H9 (cell line): ENCODE measurements around the gene CTSH. TPM values are rescaled to one million over a fixed set of nuclear protein-coding genes. Genes with fewer than 3 reads are reported as not detected.

Experiments used
- DNase-seq: peaks from one replicate; pipeline ENCODE4 v3.0.0-alpha.2; 2017
- H2AFZ ChIP-seq: one replicate; pipeline ENCODE4 v1.6.1; 2013; ENCODE audit warnings: mild to moderate bottlenecking, low read length, control low read depth, moderate library complexity
- H2AK5ac ChIP-seq: 2 replicates; pipeline ENCODE4 v1.6.1; 2013; ENCODE audit warnings: low read length, control low read depth, mixed read lengths; ENCODE audit not compliant: insufficient read length
- H2BK120ac ChIP-seq: one replicate; pipeline ENCODE4 v1.6.1; 2013; ENCODE audit warnings: low read depth, mild to moderate bottlenecking, low read length, control low read depth, inconsistent platforms; ENCODE audit not compliant: poor library complexity, severe bottlenecking
- H2BK12ac ChIP-seq: 2 replicates; pipeline ENCODE4 v1.6.1; 2013; ENCODE audit warnings: low read length, control low read depth, mixed read lengths, low read depth; ENCODE audit not compliant: insufficient read length
- H2BK15ac ChIP-seq: 2 replicates; pipeline ENCODE4 v1.6.1; 2013; ENCODE audit warnings: low read depth, low read length, control low read depth
- H2BK20ac ChIP-seq: one replicate; pipeline ENCODE4 v1.6.1; 2013; ENCODE audit warnings: low read depth, mild to moderate bottlenecking, low read length, control low read depth, inconsistent platforms; ENCODE audit not compliant: poor library complexity, severe bottlenecking
- H2BK5ac ChIP-seq: 2 replicates; pipeline ENCODE4 v1.6.1; 2013; ENCODE audit warnings: low read length, control low read depth, mixed read lengths; ENCODE audit not compliant: insufficient read length
- H3K14ac ChIP-seq: 2 replicates; pipeline ENCODE4 v1.6.1; 2013; ENCODE audit warnings: low read length, control low read depth; ENCODE audit not compliant: insufficient read depth
- H3K18ac ChIP-seq: 2 replicates; pipeline ENCODE4 v1.6.1; 2013; ENCODE audit warnings: low read depth, mild to moderate bottlenecking, mixed read lengths, low read length, control low read depth; ENCODE audit not compliant: insufficient read length
- H3K23ac ChIP-seq: 2 replicates; pipeline ENCODE4 v1.6.1; 2013; ENCODE audit warnings: low read length, control low read depth, mixed read lengths, low read depth; ENCODE audit not compliant: insufficient read length
- H3K23me2 ChIP-seq: 2 replicates; pipeline ENCODE4 v1.6.1; 2013; ENCODE audit warnings: low read depth, mild to moderate bottlenecking, mixed read lengths, low read length, control low read depth; ENCODE audit not compliant: insufficient read length, poor library complexity, severe bottlenecking
- H3K27ac ChIP-seq: 2 replicates; pipeline ENCODE4 v1.5.1; 2013; ENCODE audit warnings: low read length, control low read depth, mixed read lengths, low read depth; ENCODE audit not compliant: insufficient read length
- H3K27me3 ChIP-seq: 2 replicates; pipeline ENCODE4 v1.6.1; 2013; ENCODE audit warnings: low read length, control low read depth, inconsistent platforms; ENCODE audit not compliant: insufficient read depth
- H3K4ac ChIP-seq: 2 replicates; pipeline ENCODE4 v1.6.1; 2013; ENCODE audit warnings: low read depth, mild to moderate bottlenecking, control low read depth, inconsistent platforms, low read length, moderate library complexity
- H3K4me1 ChIP-seq: 2 replicates; pipeline ENCODE4 v1.6.1; 2013; ENCODE audit warnings: low read length, control low read depth, inconsistent platforms; ENCODE audit not compliant: insufficient read depth
- H3K4me2 ChIP-seq: 2 replicates; pipeline ENCODE4 v1.6.1; 2013; ENCODE audit warnings: low read length, control low read depth, mixed read lengths; ENCODE audit not compliant: insufficient read length, insufficient read depth
- H3K56ac ChIP-seq: 2 replicates; pipeline ENCODE4 v1.6.1; 2013; ENCODE audit warnings: low read depth, mild to moderate bottlenecking, mixed read lengths, low read length, control low read depth; ENCODE audit not compliant: insufficient read length
- H3K79me1 ChIP-seq: 2 replicates; pipeline ENCODE4 v1.6.1; 2013; ENCODE audit warnings: low read depth, mild to moderate bottlenecking, moderate library complexity, low read length, control low read depth, inconsistent platforms; ENCODE audit not compliant: insufficient read depth, poor library complexity, severe bottlenecking
- H3K79me2 ChIP-seq: 2 replicates; pipeline ENCODE4 v1.6.1; 2013; ENCODE audit warnings: low read length, control low read depth, inconsistent platforms; ENCODE audit not compliant: insufficient read depth
- H3K9ac ChIP-seq: 2 replicates; pipeline ENCODE4 v1.6.1; 2013; ENCODE audit warnings: low read length, control low read depth, mixed read lengths; ENCODE audit not compliant: insufficient read length; ENCODE audit errors: extremely low read depth
- H3K9me3 ChIP-seq: one replicate; pipeline ENCODE4 v1.6.1; 2013; ENCODE audit warnings: low read depth, low read length, inconsistent platforms; ENCODE audit not compliant: control insufficient read depth
- H3T11ph ChIP-seq: one replicate; pipeline ENCODE4 v1.6.1; 2013; ENCODE audit warnings: mild to moderate bottlenecking, low read length, control low read depth, inconsistent platforms
- H4K20me1 ChIP-seq: one replicate; pipeline ENCODE4 v1.6.1; 2013; ENCODE audit not compliant: control insufficient read depth, insufficient read length, insufficient read depth
- H4K5ac ChIP-seq: 2 replicates; pipeline ENCODE4 v1.6.1; 2013; ENCODE audit warnings: low read depth, mild to moderate bottlenecking, mixed read lengths, low read length, control low read depth; ENCODE audit not compliant: insufficient read length
- H4K8ac ChIP-seq: replicated peaks from 2 replicates; pipeline ENCODE4 v1.6.1; 2013; ENCODE audit warnings: low read length, control low read depth, mixed read lengths, low read depth; ENCODE audit not compliant: insufficient read length
- H4K91ac ChIP-seq: 2 replicates; pipeline ENCODE4 v1.6.1; 2013; ENCODE audit warnings: low read depth, mild to moderate bottlenecking, moderate library complexity, mixed read lengths, low read length, control low read depth; ENCODE audit not compliant: insufficient read length
- H3K27ac Mint-ChIP-seq, 3 experiments: 2 replicates in 2 of 3; 3 replicates in 1 of 3; pipeline ENCODE4 v1.8.0; 2020 to 2021; ENCODE audit warnings: mixed read lengths in 3 of 3, mild to moderate bottlenecking in 1 of 3, moderate library complexity in 1 of 3
- H3K27me3 Mint-ChIP-seq: 2 replicates; pipeline ENCODE4 v1.8.0; 2021; ENCODE audit warnings: low read depth, mild to moderate bottlenecking, moderate library complexity, mixed read lengths
- H3K36me3 Mint-ChIP-seq, 3 experiments: 2 replicates in 2 of 3; 3 replicates in 1 of 3; pipeline ENCODE4 v1.8.0; 2020 to 2021; ENCODE audit warnings: low read depth in 3 of 3, mixed read lengths in 3 of 3; ENCODE audit not compliant: insufficient read depth in 1 of 3
- H3K4me1 Mint-ChIP-seq, 2 experiments: 2 replicates each; pipeline ENCODE4 v1.8.0; 2020; ENCODE audit warnings: mixed read lengths in 2 of 2
- H3K4me3 Mint-ChIP-seq, 2 experiments: 2 replicates in 1 of 2; 3 replicates in 1 of 2; pipeline ENCODE4 v1.8.0; 2020 to 2021; ENCODE audit warnings: mild to moderate bottlenecking in 2 of 2, mixed read lengths in 2 of 2, moderate library complexity in 1 of 2
- H3K9me3 Mint-ChIP-seq, 2 experiments: 2 replicates in 1 of 2; 3 replicates in 1 of 2; pipeline ENCODE4 v1.8.0; 2020; ENCODE audit warnings: mild to moderate bottlenecking in 2 of 2, mixed read lengths in 2 of 2, moderate library complexity in 1 of 2
- CTCF ChIP-seq: fragments of 200-600 bp; sonication (generic); conservative IDR thresholded peaks from 3 replicates; pipeline ENCODE4 v1.8.0; 2021; ENCODE audit warnings: antibody characterized with exemption, mild to moderate bottlenecking
- WGBS: extraction: QIAGEN DNeasy Blood & Tissue Kit; methylation state at CpG from one replicate; pipeline ENCODE4 v1.1.7; 2013; ENCODE audit warnings: missing lambda C conversion rate, low lambda C conversion rate, mixed read lengths; ENCODE audit not compliant: insufficient read length; ENCODE audit errors: extremely low coverage; 5-methylcytosine and 5-hydroxymethylcytosine counted together
- total RNA-seq: library from RNA; stranded (reverse); gene quantifications from 2 replicates; pipeline ENCODE4 v1.2.1, GENCODE V29; 2021

Gene CTSH
- total RNA-seq, 1 experiment from 2014 or later = 15.5 TPM

- H3K36me3 Mint-ChIP-seq = peaks cover 13 to 47% (median 43%) of the 10 kb centered on the region in 3 experiments; a peak in 6 of 7 replicates
These were observed 30.6 kb downstream of the CTSH start for GRCh38 chr15:78914027-78914764.

More at GRCh38 chr15:78914027-78914764, 30.6 kb downstream of the CTSH start:
- no peak overlapping the region for H2BK5ac ChIP-seq
- WGBS = no CpG with 5 or more reads among the region's 13 CpGs
- H4K20me1 ChIP-seq = no peaks in the 10 kb centered on the region
- H3K14ac ChIP-seq = no peak overlapping the region; the same call in 1 of the 2 replicates
- no peaks in the 10 kb centered on the region for H3K27me3 ChIP-seq
- H3K9me3 Mint-ChIP-seq = no peaks in the 10 kb centered on the region
- peak; percentile 65 for TF ChIP-seq CTCF
- H3K4me3 Mint-ChIP-seq = no peak overlapping the region; a peak in 1 of 5 replicates
- H3K23me2 ChIP-seq = no peaks in the 10 kb centered on the region
- H4K91ac ChIP-seq = no peak overlapping the region
- no peak overlapping the region for H3K56ac ChIP-seq
- H3K23ac ChIP-seq = no peak overlapping the region
- H3K27ac ChIP-seq = no peak overlapping the region
- no peak overlapping the region for H4K8ac ChIP-seq
- H4K5ac ChIP-seq = no peak overlapping the region
- no peaks in the 10 kb centered on the region for H3K79me2 ChIP-seq
- peaks cover 7 to 9% of the 10 kb centered on the region in 2 experiments for H3K4me1 Mint-ChIP-seq
- H2AK5ac ChIP-seq = no peak overlapping the region
- no peak overlapping the region for H3K18ac ChIP-seq
- H2BK20ac ChIP-seq = no peak overlapping the region
- no peak overlapping the region for H3K9ac ChIP-seq
- H3K79me1 ChIP-seq = no peaks in the 10 kb centered on the region
- H3K27me3 Mint-ChIP-seq = no peaks in the 10 kb centered on the region
- no peak for DNase-seq
- no peaks in the 10 kb centered on the region for H3K9me3 ChIP-seq
- H2AFZ ChIP-seq = no peak overlapping the region
- H2BK120ac ChIP-seq = no peak overlapping the region
- H3K4ac ChIP-seq = no peak overlapping the region
- no peak overlapping the region for H3K4me2 ChIP-seq
- H3T11ph ChIP-seq = no peak overlapping the region
- no peak overlapping the region for H2BK12ac ChIP-seq
- H3K27ac Mint-ChIP-seq = peak overlapping the region in 1 of 3 experiments; percentile 68; a peak in 3 of 7 replicates
- no peaks in the 10 kb centered on the region for H3K4me1 ChIP-seq
- no peak overlapping the region for H2BK15ac ChIP-seq
